ENCODE measurements around the gene PTCD3.

The PTCD3 gene

GRCh38 chr2:86150502-86150901 is 44.5 kb downstream of the PTCD3 start:
- no peak for DNase-seq (ENCODE audit: low read depth)
- TF ChIP-seq CTCF (IDR thresholded peaks at IDR 0.05; ENCODE audit: low read depth, low read length, missing control alignments), result no peak
- no peak overlapping the region for H3K4me3 ChIP-seq (ENCODE audit: low read depth, low read length)
- in situ Hi-C loops (cut with HindIII; ENCODE audit: low sequenced_read_pairs), result no loop called here

GRCh38 chr2:86157009-86157556 is 51.0 kb downstream of the PTCD3 start:
- H3K4me3 ChIP-seq (ENCODE audit: low read depth, low read length), result no peak overlapping the region
- DNase-seq (ENCODE audit: low read depth), result no peak
- TF ChIP-seq CTCF (IDR thresholded peaks at IDR 0.05; ENCODE audit: low read depth, low read length, missing control alignments), result no peak
- in situ Hi-C loops (cut with HindIII; ENCODE audit: low sequenced_read_pairs), result no loop called here

GRCh38 chr2:86158286-86158685 is 52.3 kb downstream of the PTCD3 start:
- no peak for DNase-seq (ENCODE audit: low read depth)
- no peak for TF ChIP-seq CTCF (IDR thresholded peaks at IDR 0.05; ENCODE audit: low read depth, low read length, missing control alignments)

GRCh38 chr2:86160156-86160952 is 54.3 kb downstream of the PTCD3 start:
- no peak for TF ChIP-seq CTCF (IDR thresholded peaks at IDR 0.05; ENCODE audit: low read depth, low read length, missing control alignments)
- DNase-seq (ENCODE audit: low read depth), result no peak
- in situ Hi-C loops (cut with HindIII; ENCODE audit: low sequenced_read_pairs), result no loop called here
- H3K4me3 ChIP-seq (ENCODE audit: low read depth, low read length), result no peak overlapping the region

More at GRCh38 chr2:86158286-86158685, 52.3 kb downstream of the PTCD3 start:
- H3K4me3 ChIP-seq (ENCODE audit: low read depth, low read length), result no peak overlapping the region
- in situ Hi-C loops (cut with HindIII; ENCODE audit: low sequenced_read_pairs), result no loop called here

GRCh38 chr2:86170449-86170848 is 64.4 kb downstream of the PTCD3 start:
- H3K4me3 ChIP-seq (ENCODE audit: low read depth, low read length), result no peak overlapping the region
- DNase-seq (ENCODE audit: low read depth), result no peak
- no peak for TF ChIP-seq CTCF (IDR thresholded peaks at IDR 0.05; ENCODE audit: low read depth, low read length, missing control alignments)
- in situ Hi-C loops (cut with HindIII; ENCODE audit: low sequenced_read_pairs), result no loop called here

GRCh38 chr2:86171295-86171694 is 65.3 kb downstream of the PTCD3 start:
- H3K4me3 ChIP-seq (ENCODE audit: low read depth, low read length), result no peak overlapping the region
- TF ChIP-seq CTCF (IDR thresholded peaks at IDR 0.05; ENCODE audit: low read depth, low read length, missing control alignments), result no peak
- in situ Hi-C loops (cut with HindIII; ENCODE audit: low sequenced_read_pairs), result no loop called here
- no peak for DNase-seq (ENCODE audit: low read depth)

All from astrocyte of the cerebellum (primary cell).